PFSK-1 (cell line): ENCODE measurements around the gene CDH24.
A peak's percentile ranks its signal among the peaks of the same experiment; 100 is the strongest.

Experiments
- FOXP2 ChIP-seq: optimal IDR thresholded peaks from 2 replicates; pipeline ENCODE3; 2011; ENCODE audit warnings: borderline replicate concordance, control low read depth, inconsistent platforms; ENCODE audit not compliant: insufficient read depth; ENCODE audit errors: extremely low read length, extremely low read depth
- POLR2AphosphoS5 ChIP-seq: IDR thresholded peaks from 2 replicates; pipeline ENCODE4 v1.6.1; 2012; ENCODE audit warnings: low read depth, mild to moderate bottlenecking, control low read depth, low read length, moderate library complexity
- SIN3A ChIP-seq: IDR thresholded peaks from 2 replicates; pipeline ENCODE4 v1.6.1; 2012; ENCODE audit warnings: mild to moderate bottlenecking, low read length, moderate library complexity, borderline replicate concordance; ENCODE audit not compliant: insufficient read depth
- TAF1 ChIP-seq: IDR thresholded peaks from 2 replicates; pipeline ENCODE4 v1.6.1; 2012; ENCODE audit warnings: low read length, control low read depth, borderline replicate concordance; ENCODE audit not compliant: insufficient read depth
- TF ChIP-seq, protein P1 (sequence below), 2 experiments: IDR thresholded peaks; 2 replicates each; pipeline versions ENCODE4 v1.6.1 to v1.8.0; 2011 to 2012; ENCODE audit warnings: low read depth in 2 of 2, low read length in 2 of 2, control low read depth in 1 of 2, inconsistent platforms in 1 of 2, mild to moderate bottlenecking in 1 of 2, moderate library complexity in 1 of 2; ENCODE audit not compliant: insufficient read depth in 1 of 2

The CDH24 gene

DNA sequence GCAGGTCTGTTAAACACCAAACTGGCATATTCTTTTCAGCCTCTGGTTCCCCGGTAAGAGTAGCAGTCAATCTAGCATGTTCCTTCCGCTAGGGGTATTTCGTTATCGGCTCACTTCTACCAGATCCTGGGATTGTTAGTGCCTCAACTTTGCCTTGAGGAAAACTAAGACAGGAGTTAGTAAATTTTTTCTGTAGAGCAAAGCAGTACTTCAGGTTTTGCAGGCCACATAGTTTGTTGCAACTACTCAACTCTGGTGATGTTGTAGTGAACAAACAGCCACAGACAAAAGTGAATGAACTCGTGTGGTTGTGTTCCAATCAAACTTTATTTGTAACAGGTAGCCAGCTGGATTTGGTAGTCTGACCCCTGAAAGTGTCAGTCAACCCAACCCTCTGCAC, 6.3 kb upstream of the CDH24 start:
- TF ChIP-seq TAF1 (no peak), FOXP2 (no peak), SIN3A (no peak), POLR2AphosphoS5 (no peak)
- TF ChIP-seq, protein P1, sequence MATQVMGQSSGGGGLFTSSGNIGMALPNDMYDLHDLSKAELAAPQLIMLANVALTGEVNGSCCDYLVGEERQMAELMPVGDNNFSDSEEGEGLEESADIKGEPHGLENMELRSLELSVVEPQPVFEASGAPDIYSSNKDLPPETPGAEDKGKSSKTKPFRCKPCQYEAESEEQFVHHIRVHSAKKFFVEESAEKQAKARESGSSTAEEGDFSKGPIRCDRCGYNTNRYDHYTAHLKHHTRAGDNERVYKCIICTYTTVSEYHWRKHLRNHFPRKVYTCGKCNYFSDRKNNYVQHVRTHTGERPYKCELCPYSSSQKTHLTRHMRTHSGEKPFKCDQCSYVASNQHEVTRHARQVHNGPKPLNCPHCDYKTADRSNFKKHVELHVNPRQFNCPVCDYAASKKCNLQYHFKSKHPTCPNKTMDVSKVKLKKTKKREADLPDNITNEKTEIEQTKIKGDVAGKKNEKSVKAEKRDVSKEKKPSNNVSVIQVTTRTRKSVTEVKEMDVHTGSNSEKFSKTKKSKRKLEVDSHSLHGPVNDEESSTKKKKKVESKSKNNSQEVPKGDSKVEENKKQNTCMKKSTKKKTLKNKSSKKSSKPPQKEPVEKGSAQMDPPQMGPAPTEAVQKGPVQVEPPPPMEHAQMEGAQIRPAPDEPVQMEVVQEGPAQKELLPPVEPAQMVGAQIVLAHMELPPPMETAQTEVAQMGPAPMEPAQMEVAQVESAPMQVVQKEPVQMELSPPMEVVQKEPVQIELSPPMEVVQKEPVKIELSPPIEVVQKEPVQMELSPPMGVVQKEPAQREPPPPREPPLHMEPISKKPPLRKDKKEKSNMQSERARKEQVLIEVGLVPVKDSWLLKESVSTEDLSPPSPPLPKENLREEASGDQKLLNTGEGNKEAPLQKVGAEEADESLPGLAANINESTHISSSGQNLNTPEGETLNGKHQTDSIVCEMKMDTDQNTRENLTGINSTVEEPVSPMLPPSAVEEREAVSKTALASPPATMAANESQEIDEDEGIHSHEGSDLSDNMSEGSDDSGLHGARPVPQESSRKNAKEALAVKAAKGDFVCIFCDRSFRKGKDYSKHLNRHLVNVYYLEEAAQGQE (IDR thresholded peaks at IDR 0.05; ENCODE audit: insufficient read depth in 1 of 2, low read depth in 2 of 2, low read length in 2 of 2): no peak

DNA sequence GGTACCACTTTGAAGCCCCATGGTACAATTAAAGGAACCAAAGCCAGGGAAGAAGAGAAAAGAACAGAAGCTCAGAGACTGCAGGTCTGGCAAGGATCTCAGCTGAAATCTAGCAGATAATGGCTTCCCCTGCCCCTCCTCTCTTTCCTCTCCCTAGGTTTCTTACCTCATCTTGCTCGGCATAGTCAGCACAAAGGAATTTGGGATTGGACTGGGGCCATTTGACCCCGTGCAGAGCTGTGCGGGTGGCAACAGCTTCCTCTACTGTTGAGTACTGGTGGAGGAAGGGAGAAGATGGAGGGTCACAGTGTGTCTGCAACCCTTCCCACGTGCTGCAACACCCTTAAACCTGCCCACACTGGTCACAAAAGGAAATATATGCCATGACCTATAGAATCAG, 4.7 kb upstream of the CDH24 start:
- TF ChIP-seq SIN3A: no peak

DNA sequence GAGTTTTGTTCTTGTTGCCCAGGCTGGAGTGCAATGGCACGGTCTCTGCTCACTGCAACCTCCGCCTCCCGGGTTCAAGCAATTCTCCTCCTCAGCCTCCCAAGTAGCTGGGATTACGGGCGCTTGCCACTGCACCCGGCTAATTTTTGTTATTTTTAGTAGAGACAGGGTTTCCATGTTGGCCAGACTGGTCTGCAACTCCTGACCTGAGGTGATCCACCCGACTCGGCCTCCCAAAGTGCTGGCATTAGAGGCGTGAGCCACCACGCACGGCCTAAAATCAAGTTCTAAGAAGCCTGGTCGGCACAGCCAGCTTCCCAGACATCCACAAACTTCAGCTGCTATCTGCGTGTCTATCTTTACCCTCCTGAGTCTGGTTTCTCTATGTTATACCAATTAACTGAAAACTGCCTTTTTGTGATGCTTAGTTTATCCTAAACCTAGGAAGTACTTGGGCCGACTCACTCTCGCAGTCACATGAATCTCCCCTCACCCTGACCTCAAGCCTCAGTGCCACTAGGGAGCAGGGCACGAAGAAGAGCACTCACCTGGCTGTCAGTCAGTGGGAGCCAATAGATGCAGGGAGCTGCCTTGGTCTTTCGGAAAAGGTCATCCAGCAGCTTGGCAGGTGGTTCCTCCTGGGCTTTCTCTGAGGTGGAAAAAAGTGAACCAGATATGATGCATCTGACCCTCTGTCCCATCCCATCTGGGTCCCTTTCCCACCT, 3.4 kb upstream of the CDH24 start:
- TF ChIP-seq TAF1: no peak
- TF ChIP-seq POLR2AphosphoS5: no peak
- no peak for TF ChIP-seq FOXP2
- TF ChIP-seq, protein P1 (IDR thresholded peaks at IDR 0.05; ENCODE audit: insufficient read depth in 1 of 2, low read depth in 2 of 2, low read length in 2 of 2): no peak
- no peak for TF ChIP-seq SIN3A

DNA sequence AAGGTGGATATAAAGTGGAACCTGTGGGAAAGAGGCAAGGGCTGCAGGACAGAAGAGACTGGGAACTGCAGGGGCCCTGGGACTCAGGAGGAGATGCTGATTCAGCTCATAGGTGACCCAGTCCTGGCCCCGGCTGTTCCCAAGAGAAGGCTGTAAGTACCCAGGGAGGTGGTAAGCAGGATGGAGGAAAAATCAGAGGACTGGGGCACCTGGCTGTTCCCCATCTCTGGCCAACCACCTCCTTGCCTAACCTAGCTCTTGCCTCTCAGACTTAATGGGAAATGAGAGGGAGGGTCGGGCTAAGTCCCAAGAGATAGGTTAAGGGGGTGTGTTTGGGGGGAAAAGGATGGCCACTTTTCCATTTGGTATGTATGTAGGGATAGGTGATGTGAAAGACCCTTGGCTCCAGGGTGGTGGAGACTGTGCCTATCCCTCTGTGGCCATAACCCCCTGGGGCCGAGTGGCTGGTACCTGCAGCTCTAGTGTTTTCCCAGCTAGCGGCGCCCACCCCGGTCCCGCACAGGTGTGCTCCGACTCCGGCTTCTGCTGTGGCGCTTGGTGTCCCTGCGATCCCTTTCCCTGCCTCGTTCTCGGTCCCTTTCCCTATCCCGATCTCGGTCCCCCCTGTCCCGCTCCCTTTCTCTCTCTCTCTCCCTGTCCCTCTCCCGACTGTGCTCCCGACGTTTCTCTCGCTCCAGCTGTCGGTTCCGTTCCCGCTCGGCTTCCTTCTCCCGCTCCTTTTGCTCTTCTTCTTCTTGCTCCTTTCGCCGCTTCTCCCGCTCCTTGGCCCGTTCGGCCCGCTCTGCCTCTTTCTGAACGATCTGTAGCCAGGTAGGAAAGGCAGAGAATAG, 1.6 kb upstream of the CDH24 start:
- no peak for TF ChIP-seq TAF1
- TF ChIP-seq, protein P1 (IDR thresholded peaks at IDR 0.05; ENCODE audit: insufficient read depth in 1 of 2, low read depth in 2 of 2, low read length in 2 of 2): no peak
- TF ChIP-seq POLR2AphosphoS5: no peak; the same call in 1 of the 2 replicates
- TF ChIP-seq FOXP2: no peak
- TF ChIP-seq SIN3A: no peak

DNA sequence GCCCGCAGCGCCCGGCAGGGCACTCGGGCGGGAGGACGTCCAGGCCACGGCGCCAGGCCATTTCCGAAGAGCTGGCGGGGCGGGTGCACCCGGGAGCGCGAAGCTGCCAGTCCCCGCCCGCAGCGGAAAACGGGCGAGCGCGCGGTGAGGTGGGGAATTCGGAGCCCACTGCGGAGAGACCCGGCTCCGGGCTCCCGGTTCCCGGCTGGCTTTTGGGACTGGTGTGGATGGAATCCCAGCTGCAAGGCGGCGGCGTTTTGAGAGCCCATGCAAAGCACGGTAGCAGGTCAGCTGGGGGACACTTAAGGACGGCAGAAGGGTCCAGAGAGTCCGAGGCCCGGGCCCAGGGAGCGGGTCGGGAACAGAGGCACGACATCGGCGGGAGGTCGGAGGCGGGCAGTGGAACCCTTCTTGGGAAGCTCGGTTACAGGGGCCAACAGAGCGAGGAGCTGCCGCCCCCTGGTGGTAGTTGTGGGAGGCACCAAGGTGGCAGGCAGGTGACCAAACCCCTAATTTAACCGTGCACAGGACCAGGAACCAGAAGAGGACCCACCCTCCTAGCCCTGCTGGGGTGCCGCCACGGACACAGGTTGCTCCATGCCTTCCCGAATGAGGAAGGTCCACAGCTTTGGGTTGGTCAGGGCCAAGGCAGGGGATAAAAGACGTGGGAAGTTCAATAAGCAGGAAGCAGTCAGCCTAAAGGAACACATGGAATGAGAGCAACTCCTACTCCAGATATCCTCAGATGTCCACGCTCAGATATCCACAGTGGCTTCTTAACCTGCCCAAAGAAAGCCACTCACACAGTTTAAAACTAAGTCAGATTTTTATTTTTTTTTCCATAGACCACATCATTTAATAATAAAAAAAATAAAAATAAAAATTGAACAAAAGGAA, 685 bp upstream of the CDH24 start:
- peak; percentile 41 for TF ChIP-seq FOXP2
- no peak for TF ChIP-seq SIN3A
- no peak for TF ChIP-seq TAF1
- TF ChIP-seq, protein P1 (IDR thresholded peaks at IDR 0.05; ENCODE audit: insufficient read depth in 1 of 2, low read depth in 2 of 2, low read length in 2 of 2): no peak
- 0 out of 2 replicates have a peak, but pooled peaks have one; percentile 44 for TF ChIP-seq POLR2AphosphoS5
